Heart right ventricle (tissue), 16 donors: ENCODE data around the gene SGIP1. TPM values are rescaled to one million over a fixed set of nuclear protein-coding genes. Genes with fewer than 3 reads are reported as not detected.
A peak's percentile ranks its signal among the peaks of the same experiment; 100 is the strongest.

Source experiments
- ATAC-seq, 8 donors: fragments of 200-7000 bp; cut with Tn5 transposase; one replicate each; pipeline ENCODE4 v1.9.1; 2020; ENCODE audit warnings: mild to moderate bottlenecking in 8 of 8, moderate library complexity in 8 of 8, moderate number of reproducible peaks in 1 of 8
- DNase-seq, 2 donors: peaks; one replicate each; pipeline ENCODE4 v3.0.0-alpha.2; 2020
- H3K27ac ChIP-seq, 10 donors: fragments of 200-600 bp; sonication (generic) in 2 of 10; one replicate each; pipeline versions ENCODE4 v1.5.0 to v1.8.0; 2020 to 2022; ENCODE audit warnings: mild to moderate bottlenecking in 3 of 10
- H3K27me3 ChIP-seq, 7 donors: fragments of 200-600 bp; one replicate each; pipeline ENCODE4 v1.8.0; 2021 to 2022; ENCODE audit warnings: mild to moderate bottlenecking in 2 of 7
- H3K36me3 ChIP-seq, 9 donors: fragments of 200-600 bp; sonication (generic) in 1 of 9; one replicate each; pipeline versions ENCODE4 v1.5.0 to v1.8.0; 2020 to 2022; ENCODE audit warnings: mild to moderate bottlenecking in 2 of 9
- H3K4me1 ChIP-seq, 9 donors: fragments of 200-600 bp; sonication (generic) in 1 of 9; one replicate each; pipeline versions ENCODE4 v1.5.0 to v1.8.0; 2020 to 2022; ENCODE audit warnings: mild to moderate bottlenecking in 4 of 9
- H3K4me3 ChIP-seq, 10 donors: fragments of 200-600 bp; sonication (generic) in 2 of 10; one replicate each; pipeline versions ENCODE4 v1.5.0 to v1.8.0; 2020 to 2022; ENCODE audit warnings: mild to moderate bottlenecking in 7 of 10, moderate library complexity in 2 of 10
- H3K9me3 ChIP-seq, 11 donors: fragments of 200-600 bp in 10 of 11; sonication (generic) in 2 of 11; one replicate each; pipeline versions ENCODE4 v1.5.0 to v1.8.0; 2013 to 2022; ENCODE audit warnings: mild to moderate bottlenecking in 2 of 11, control low read depth in 1 of 11, moderate library complexity in 1 of 11
- WGBS, 2 donors: extraction: QIAGEN DNeasy Blood & Tissue Kit; methylation state at CpG; one replicate each; pipeline ENCODE4 v1.1.7; 2013; ENCODE audit warnings: inconsistent platforms in 1 of 2; 5-methylcytosine and 5-hydroxymethylcytosine counted together
- intact Hi-C, 10 donors: fragments of 100-400 bp; cut with DNase I; formaldehyde crosslinking; loops; one replicate each; pipeline versions ENCODE4 v1.11.1 to v1.14.2; 2022
- polyA plus RNA-seq, 2 donors: library from polyadenylated mRNA; stranded (reverse); fragments of 200-250 nt; gene quantifications; one replicate each; pipeline ENCODE4 v1.2.3, GENCODE V29; 2013
- total RNA-seq, 10 donors: library from RNA; stranded (reverse); fragmentation: NEBNext Ultra II Directional in 3 of 10; extraction: Animal tissue kit (Norgen Biotek cat#: 25700) in 3 of 10; gene quantifications; one replicate each; pipeline versions ENCODE4 v1.2.1 to v1.2.4, GENCODE V29; 2021 to 2023
- TF ChIP-seq, protein P1 (sequence below), 9 donors: fragments of 200-600 bp; sonication (generic) in 2 of 9; IDR thresholded peaks; one replicate each; pipeline versions ENCODE4 v1.5.0 to v1.8.0; 2021 to 2022; ENCODE audit warnings: antibody characterized with exemption in 9 of 9, mild to moderate bottlenecking in 5 of 9, moderate library complexity in 1 of 9
- donor health status: Arrhythmogenic right ventricular cardiomyopathy.
- donor health status: ischemic (EF 13 %, LVEDD 7.1; RV severe dilation, severe dysfunction).
- donor health status: healthy with polysubstance abuse.
- donor health status: DM: no; HTN: yes; CAD: no.
- donor health status: DM: no; HTN: no; CAD: no.
- donor health status: ischemic (EF 25% LVEDD 6.9; RV normal size, moderate dysfunction).
- donor health status: ischemic (EF 25% LVEDD 5.7; RV mildly dilated, moderate dysfunction).
- donor health status: healthy.
- donor health status: DM: yes; HTN: yes; CAD: no.
- donor health status: Ischemic cardiomyopathy.
- donor health status: ischemic (EF 35%, LVEDD 5.7; RV mildly dilated, moderate dysfunction).
- donor health status: nonischemic (EF 11% LVEDD 7.7; RV severe dilation, severe dysfunction).
- donor health status: DM: yes; HTN: yes; CAD: no.
- donor health status: PGD.
- donor health status: ischemic (EF 29% LVEDD 5.4; RV normal size, mild dysfunction).
- donor health status: nonischemic (EF 23%, LVEDD 6.1; RV moderate dilation, normal function).

Gene SGIP1
- total and polyA plus RNA-seq, 12 donors: 1.6 to 19.6 (median 4.9) TPM

DNA sequence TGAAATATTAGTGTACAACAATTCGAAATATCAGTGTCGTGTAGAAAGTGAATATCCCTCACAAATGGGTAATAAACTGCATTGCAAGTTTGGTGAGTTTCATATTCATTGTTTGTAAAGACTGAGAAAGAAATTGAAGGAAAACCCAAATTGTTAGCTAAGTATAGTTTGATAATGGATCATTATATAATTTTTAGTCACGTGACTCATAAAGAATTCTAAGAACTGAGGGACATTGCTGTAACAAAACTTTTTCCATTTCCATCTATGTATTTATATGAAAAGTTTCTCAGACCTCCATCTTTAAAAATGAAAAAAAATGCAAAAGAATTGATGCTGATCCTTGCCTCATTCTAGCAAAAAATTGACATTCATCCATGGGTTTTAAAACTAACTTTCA is 36.0 kb upstream of the SGIP1 start:
- TF ChIP-seq, protein P1, sequence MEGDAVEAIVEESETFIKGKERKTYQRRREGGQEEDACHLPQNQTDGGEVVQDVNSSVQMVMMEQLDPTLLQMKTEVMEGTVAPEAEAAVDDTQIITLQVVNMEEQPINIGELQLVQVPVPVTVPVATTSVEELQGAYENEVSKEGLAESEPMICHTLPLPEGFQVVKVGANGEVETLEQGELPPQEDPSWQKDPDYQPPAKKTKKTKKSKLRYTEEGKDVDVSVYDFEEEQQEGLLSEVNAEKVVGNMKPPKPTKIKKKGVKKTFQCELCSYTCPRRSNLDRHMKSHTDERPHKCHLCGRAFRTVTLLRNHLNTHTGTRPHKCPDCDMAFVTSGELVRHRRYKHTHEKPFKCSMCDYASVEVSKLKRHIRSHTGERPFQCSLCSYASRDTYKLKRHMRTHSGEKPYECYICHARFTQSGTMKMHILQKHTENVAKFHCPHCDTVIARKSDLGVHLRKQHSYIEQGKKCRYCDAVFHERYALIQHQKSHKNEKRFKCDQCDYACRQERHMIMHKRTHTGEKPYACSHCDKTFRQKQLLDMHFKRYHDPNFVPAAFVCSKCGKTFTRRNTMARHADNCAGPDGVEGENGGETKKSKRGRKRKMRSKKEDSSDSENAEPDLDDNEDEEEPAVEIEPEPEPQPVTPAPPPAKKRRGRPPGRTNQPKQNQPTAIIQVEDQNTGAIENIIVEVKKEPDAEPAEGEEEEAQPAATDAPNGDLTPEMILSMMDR (IDR thresholded peaks at IDR 0.05): no peak
- ATAC-seq: no peak
- H3K9me3 ChIP-seq: no peaks in the 10 kb centered on the region
- H3K27ac ChIP-seq: no peak overlapping the region
- no peaks in the 10 kb centered on the region for H3K4me1 ChIP-seq
- H3K36me3 ChIP-seq: no peaks in the 10 kb centered on the region
- no peaks in the 10 kb centered on the region for H3K27me3 ChIP-seq
- intact Hi-C loops: loop anchor here in 1 of 10 donors (2.0 kb wide), 1 partner anchor 49 kb away; no protein-coding TSS in a partner anchor
- no peak for DNase-seq
- H3K4me3 ChIP-seq: no peak overlapping the region
- 93% methylated on average over 3 of the region's 3 CpGs for WGBS, 2 donors

GRCh38 chr1:66500301-66500700 is 33.7 kb upstream of the SGIP1 start:
- Histone ChIP-seq H3K4me3 (no peak overlapping the region), H3K27me3 (no peaks in the 10 kb centered on the region), H3K36me3 (no peaks in the 10 kb centered on the region), H3K9me3 (no peaks in the 10 kb centered on the region), H3K4me1 (peaks cover 0 to 10% (median 0%) of the 10 kb centered on the region in 9 donors), H3K27ac (no peak overlapping the region)
- TF ChIP-seq, protein P1 (IDR thresholded peaks at IDR 0.05): no peak
- intact Hi-C loops: loop anchor here in 7 of 10 donors (5.0 to 10.0 kb wide), 5 partner anchors 48 to 248 kb away; no protein-coding TSS in a partner anchor
- no peak for ATAC-seq
- no peak for DNase-seq
- 84 to 90% methylated on average over 1 of the region's 1 CpG for WGBS, 2 donors

GRCh38 chr1:66502086-66502485 is 31.9 kb upstream of the SGIP1 start:
- no peaks in the 10 kb centered on the region for H3K27me3 ChIP-seq
- no peak overlapping the region for H3K27ac ChIP-seq
- no peak overlapping the region for H3K4me3 ChIP-seq
- H3K9me3 ChIP-seq: no peaks in the 10 kb centered on the region
- no peaks in the 10 kb centered on the region for H3K36me3 ChIP-seq
- H3K4me1 ChIP-seq: peaks cover 0 to 10% (median 0%) of the 10 kb centered on the region in 9 donors
- TF ChIP-seq, protein P1 (IDR thresholded peaks at IDR 0.05): no peak
- 64 to 72% methylated on average over 1 of the region's 1 CpG for WGBS, 2 donors
- intact Hi-C loops: loop anchor here in 7 of 10 donors (2.0 to 10.0 kb wide), 6 partner anchors 50 to 250 kb away; no protein-coding TSS in a partner anchor
- ATAC-seq (no peak), DNase-seq (no peak)

DNA sequence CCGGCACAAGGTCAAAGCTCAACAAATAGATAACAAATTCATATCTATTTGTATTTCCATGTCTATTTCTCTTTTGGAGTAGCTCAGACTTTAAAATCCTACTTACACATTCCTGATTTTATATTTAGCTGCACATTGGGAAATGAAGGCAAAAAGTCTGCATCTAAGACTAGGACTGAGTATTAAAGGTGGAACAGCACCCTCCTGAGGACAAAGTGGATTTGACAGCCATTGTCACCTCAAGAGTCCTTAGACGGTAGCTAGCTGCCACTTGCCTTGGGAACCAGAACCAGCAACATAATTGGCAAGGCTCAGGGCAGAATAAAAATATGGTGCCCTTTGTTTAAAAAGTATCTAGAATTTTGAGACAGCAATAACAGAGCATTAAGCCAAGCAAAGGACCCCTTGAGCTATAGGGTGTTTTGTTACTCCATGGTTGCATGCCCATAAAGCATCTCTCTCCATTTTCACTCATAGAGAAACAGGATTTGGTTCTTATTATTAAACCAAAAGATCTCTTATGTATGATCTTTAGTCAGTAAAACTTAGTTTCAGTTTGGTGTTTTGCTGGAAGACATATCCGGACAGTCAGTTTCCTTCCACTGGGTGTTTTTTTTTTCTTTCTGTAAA is 30.0 kb upstream of the SGIP1 start:
- peak overlapping the region in 1 of 10 donors; percentile 8 for H3K27ac ChIP-seq
- peaks cover 0 to 10% (median 0%) of the 10 kb centered on the region in 9 donors for H3K4me1 ChIP-seq
- TF ChIP-seq, protein P1 (IDR thresholded peaks at IDR 0.05): peak; percentile 25 to 80 (median 71)
- no peaks in the 10 kb centered on the region for H3K9me3 ChIP-seq
- ATAC-seq: peak; percentile 64 to 93 (median 78)
- no peaks in the 10 kb centered on the region for H3K36me3 ChIP-seq
- H3K4me3 ChIP-seq: no peak overlapping the region
- H3K27me3 ChIP-seq: no peaks in the 10 kb centered on the region
- intact Hi-C loops: loop anchor here in 7 of 10 donors (1.0 to 10.0 kb wide), 8 partner anchors 45 to 252 kb away; no protein-coding TSS in a partner anchor
- WGBS, 2 donors: 34 to 38% methylated on average over 3 of the region's 3 CpGs
- DNase-seq: peak in 1 of 2 donors; percentile 64
